GM12872 (cell line): ENCODE measurements around the gene RPP14.

Experiments
- CTCF ChIP-seq: IDR thresholded peaks from 3 replicates; pipeline ENCODE4 v1.5.1; 2011; ENCODE audit warnings: low read depth, mild to moderate bottlenecking, low read length, moderate library complexity; ENCODE audit not compliant: insufficient read depth

RPP14 gene

GRCh38 chr3:58322793-58323192 is 16.7 kb downstream of the RPP14 start:
- TF ChIP-seq CTCF = no peak

- no peak for TF ChIP-seq CTCF
Observed at GRCh38 chr3:58323529-58324390, 17.7 kb downstream of the RPP14 start.

- no peak for TF ChIP-seq CTCF
Observed at GRCh38 chr3:58324391-58325390, 18.6 kb downstream of the RPP14 start.

- no peak for TF ChIP-seq CTCF
Observed at GRCh38 chr3:58325525-58325992, 19.5 kb downstream of the RPP14 start.

GRCh38 chr3:58326267-58326900 is 20.3 kb downstream of the RPP14 start:
- TF ChIP-seq CTCF = no peak

GRCh38 chr3:58329150-58329921 is 23.3 kb downstream of the RPP14 start:
- TF ChIP-seq CTCF = no peak
